Fibroblast of pulmonary artery (primary cell): Measurements from ENCODE around the gene PLCL1.

Experiments used
- DNase-seq: peaks from one replicate; pipeline ENCODE4 v3.0.0-alpha.2; 2010; ENCODE audit warnings: low read depth
- H3K4me3 ChIP-seq: replicated peaks from 2 replicates; pipeline ENCODE4 v1.5.1; 2011; ENCODE audit warnings: low read depth, mild to moderate bottlenecking, control low read depth, low read length, moderate library complexity
- CTCF ChIP-seq: IDR thresholded peaks from 2 replicates; pipeline ENCODE4 v1.5.1; 2011; ENCODE audit warnings: mild to moderate bottlenecking, control low read depth, low read length, inconsistent platforms; ENCODE audit errors: missing control alignments

The PLCL1 gene

GRCh38 chr2:197851451-197851850, 47.1 kb downstream of the PLCL1 start:
- H3K4me3 ChIP-seq = no peak overlapping the region
- DNase-seq = no peak
- TF ChIP-seq CTCF = peak; percentile 16

GRCh38 chr2:197852108-197852507, 47.7 kb downstream of the PLCL1 start:
- no peak for DNase-seq
- TF ChIP-seq CTCF = no peak
- H3K4me3 ChIP-seq = no peak overlapping the region

GRCh38 chr2:197853549-197853948, 49.2 kb downstream of the PLCL1 start:
- TF ChIP-seq CTCF = no peak
- no peak for DNase-seq
- H3K4me3 ChIP-seq = no peak overlapping the region

GRCh38 chr2:197857476-197858107, 53.2 kb downstream of the PLCL1 start:
- DNase-seq = no peak

GRCh38 chr2:197858607-197859140, 54.3 kb downstream of the PLCL1 start:
- TF ChIP-seq CTCF = no peak
- no peak overlapping the region for H3K4me3 ChIP-seq
- DNase-seq = no peak

More at GRCh38 chr2:197857476-197858107, 53.2 kb downstream of the PLCL1 start:
- TF ChIP-seq CTCF = no peak
- H3K4me3 ChIP-seq = no peak overlapping the region

- peak; percentile 20 for DNase-seq
- no peak for TF ChIP-seq CTCF
- no peak overlapping the region for H3K4me3 ChIP-seq
Measured at GRCh38 chr2:197862246-197862955, 58.0 kb downstream of the PLCL1 start.
